ENCODE results near the gene ATP1B1.
A peak's percentile ranks its signal among the peaks of the same experiment; 100 is the strongest.
"Not testable (repeated sequence)": the region's sequence is repeated elsewhere in the genome, so short reads cannot be mapped to it uniquely, and the experiment has no call there.

ATP1B1 gene

GRCh38 chr1:169156580-169156979 is 50.1 kb downstream of the ATP1B1 start:
- no peak overlapping the region for H3K4me3 ChIP-seq (ENCODE audit: low read depth, low read length)
- no peak for TF ChIP-seq CTCF (IDR thresholded peaks at IDR 0.05; ENCODE audit: borderline replicate concordance, insufficient read depth, low read depth, low read length)

GRCh38 chr1:169160845-169161495 is 54.5 kb downstream of the ATP1B1 start:
- no peak for TF ChIP-seq CTCF (IDR thresholded peaks at IDR 0.05; ENCODE audit: borderline replicate concordance, insufficient read depth, low read depth, low read length)
- no peak overlapping the region for H3K4me3 ChIP-seq (ENCODE audit: low read depth, low read length)

- H3K4me3 ChIP-seq (ENCODE audit: low read depth, low read length) = no peak overlapping the region
- 0 out of 2 replicates have a peak, but pooled peaks have one; percentile 18 for TF ChIP-seq CTCF (IDR thresholded peaks at IDR 0.05; ENCODE audit: borderline replicate concordance, insufficient read depth, low read depth, low read length)
Observed at GRCh38 chr1:169161496-169162194, 55.2 kb downstream of the ATP1B1 start.

GRCh38 chr1:169163059-169163458 is 56.6 kb downstream of the ATP1B1 start:
- no peak overlapping the region for H3K4me3 ChIP-seq (ENCODE audit: low read depth, low read length)
- TF ChIP-seq CTCF (IDR thresholded peaks at IDR 0.05; ENCODE audit: borderline replicate concordance, insufficient read depth, low read depth, low read length) = no peak

- no peak for TF ChIP-seq CTCF (IDR thresholded peaks at IDR 0.05; ENCODE audit: borderline replicate concordance, insufficient read depth, low read depth, low read length)
- H3K4me3 ChIP-seq (ENCODE audit: low read depth, low read length) = no peak overlapping the region
Observed at GRCh38 chr1:169175461-169175860, 69.0 kb downstream of the ATP1B1 start.

GRCh38 chr1:169179431-169179830 is 72.9 kb downstream of the ATP1B1 start:
- H3K4me3 ChIP-seq (ENCODE audit: low read depth, low read length) = not testable (repeated sequence)

- H3K4me3 ChIP-seq (ENCODE audit: low read depth, low read length) = no peak overlapping the region
- TF ChIP-seq CTCF (IDR thresholded peaks at IDR 0.05; ENCODE audit: borderline replicate concordance, insufficient read depth, low read depth, low read length) = no peak
Observed at GRCh38 chr1:169180174-169180573, 73.7 kb downstream of the ATP1B1 start.
